DOHH2 (cell line): ENCODE data around the gene AGA.

ENCODE experiments used
- CTCF ChIP-seq: fragments of 200-600 bp; sonication (generic); IDR thresholded peaks from one replicate; pipeline ENCODE4 v1.5.1; 2014; ENCODE audit warnings: antibody characterized with exemption, mild to moderate bottlenecking, low read depth, low read length; ENCODE audit not compliant: poor library complexity, severe bottlenecking
- EZH2phosphoT487 ChIP-seq: fragments of 200-600 bp; sonication (generic); IDR thresholded peaks from 2 replicates; pipeline ENCODE4 v1.6.1; 2017; ENCODE audit warnings: borderline replicate concordance, mild to moderate bottlenecking, antibody characterized with exemption, low read length, moderate library complexity, mixed read lengths

DNA sequence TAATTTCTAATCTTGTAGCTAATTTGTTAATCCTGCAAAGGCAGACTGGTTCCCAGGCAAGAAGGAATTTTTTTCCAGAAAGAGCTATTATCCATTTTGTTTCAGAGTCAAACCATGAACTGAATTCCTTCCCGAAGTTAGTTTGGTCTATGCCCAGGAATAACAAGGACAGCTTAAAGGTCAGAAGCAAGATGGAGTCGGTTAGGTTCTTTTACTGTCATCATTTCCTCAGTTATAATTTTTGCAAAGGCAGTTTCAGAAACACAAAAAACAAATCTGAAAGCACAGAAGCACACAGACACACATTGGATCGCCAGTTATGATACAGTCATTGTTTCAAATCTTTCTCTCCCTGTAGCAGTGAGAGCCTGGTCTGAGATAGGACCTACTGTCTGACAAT is 37.9 kb downstream of the AGA start:
- TF ChIP-seq CTCF: no peak
- TF ChIP-seq EZH2phosphoT487: no peak
